HG03469 (cell line): ENCODE measurements around the gene POLR2B.
A peak's percentile ranks its signal among the peaks of the same experiment; 100 is the strongest.
"Not testable (repeated sequence)": the region's sequence is repeated elsewhere in the genome, so short reads cannot be mapped to it uniquely, and the experiment has no call there.

Experiments
- ATAC-seq: cut with Tn5 transposase; IDR thresholded peaks from one replicate; pipeline ENCODE4 v1.9.1; 2021; ENCODE audit warnings: mild to moderate bottlenecking, moderate library complexity, moderate number of reproducible peaks; ENCODE audit not compliant: unreplicated experiment

Gene POLR2B

DNA sequence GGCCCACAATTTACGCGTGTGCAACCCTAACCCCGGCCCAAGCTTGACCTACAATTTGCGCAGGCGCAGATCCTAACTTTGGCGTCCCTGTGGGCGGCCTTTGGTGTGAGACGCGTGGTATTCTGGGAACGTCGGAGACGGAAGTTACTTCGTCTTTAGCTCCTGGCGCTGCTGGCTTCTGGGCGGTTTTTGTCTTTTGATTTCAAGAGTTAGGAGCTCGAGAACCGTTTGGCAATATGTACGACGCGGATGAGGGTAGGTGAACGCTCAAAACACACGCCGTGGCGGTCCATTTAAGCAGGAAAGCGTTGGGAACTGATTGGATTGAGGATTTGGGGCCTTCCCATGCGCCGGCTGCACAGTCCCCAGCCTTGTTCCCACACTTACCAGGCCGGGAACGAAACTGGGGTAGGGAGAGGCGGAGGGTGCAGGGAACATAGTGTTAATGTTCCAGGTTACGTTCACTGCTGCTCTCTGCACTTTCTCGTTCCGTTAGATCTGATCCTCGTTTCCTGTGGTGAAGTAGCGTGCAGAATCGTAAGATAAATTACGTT lies at the start of gene POLR2B:
TSS of gene POLR2B (plus strand) at position 147 of the 554 bp plus-strand sequence. CDS start at position 237, 90 bp downstream.
- ATAC-seq = peak; percentile 32

DNA sequence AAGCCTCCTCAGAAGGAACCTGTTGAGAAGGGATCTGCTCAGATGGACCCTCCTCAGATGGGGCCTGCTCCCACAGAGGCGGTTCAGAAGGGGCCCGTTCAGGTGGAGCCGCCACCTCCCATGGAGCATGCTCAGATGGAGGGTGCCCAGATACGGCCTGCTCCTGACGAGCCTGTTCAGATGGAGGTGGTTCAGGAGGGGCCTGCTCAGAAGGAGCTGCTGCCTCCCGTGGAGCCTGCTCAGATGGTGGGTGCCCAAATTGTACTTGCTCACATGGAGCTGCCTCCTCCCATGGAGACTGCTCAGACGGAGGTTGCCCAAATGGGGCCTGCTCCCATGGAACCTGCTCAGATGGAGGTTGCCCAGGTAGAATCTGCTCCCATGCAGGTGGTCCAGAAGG lies 48.1 kb upstream of the POLR2B start:
- ATAC-seq = no peak

DNA sequence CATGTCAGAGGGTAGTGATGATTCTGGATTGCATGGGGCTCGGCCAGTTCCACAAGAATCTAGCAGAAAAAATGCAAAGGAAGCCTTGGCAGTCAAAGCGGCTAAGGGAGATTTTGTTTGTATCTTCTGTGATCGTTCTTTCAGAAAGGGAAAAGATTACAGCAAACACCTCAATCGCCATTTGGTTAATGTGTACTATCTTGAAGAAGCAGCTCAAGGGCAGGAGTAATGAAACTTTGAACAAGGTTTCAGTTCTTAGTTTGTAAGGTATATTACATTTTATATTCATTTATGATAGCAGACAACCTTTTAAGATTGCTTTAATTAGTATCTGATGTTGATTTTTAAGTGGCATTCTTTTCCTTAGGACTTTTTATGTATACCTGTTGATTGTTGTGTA lies 46.8 kb upstream of the POLR2B start:
- ATAC-seq = no peak

DNA sequence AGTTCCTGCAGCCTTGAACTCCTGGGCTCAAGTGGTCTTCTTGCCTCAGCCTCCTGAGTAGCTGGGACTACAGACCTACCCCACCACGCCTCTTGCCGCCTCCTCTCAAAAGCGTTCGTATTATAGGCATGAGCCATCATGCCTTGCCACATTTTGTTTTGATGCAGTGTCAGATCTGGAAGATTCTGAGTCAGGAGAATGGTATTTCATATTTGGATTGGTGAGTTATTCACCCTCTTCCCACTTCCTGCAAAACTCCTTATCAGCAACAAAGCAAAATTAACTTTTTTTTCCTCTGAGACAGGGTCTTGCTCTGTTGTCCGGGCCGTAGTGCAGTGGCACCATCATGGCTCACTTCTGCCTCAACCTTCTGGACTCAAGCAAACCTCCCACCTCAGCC lies 41.4 kb upstream of the POLR2B start:
- ATAC-seq = no peak

DNA sequence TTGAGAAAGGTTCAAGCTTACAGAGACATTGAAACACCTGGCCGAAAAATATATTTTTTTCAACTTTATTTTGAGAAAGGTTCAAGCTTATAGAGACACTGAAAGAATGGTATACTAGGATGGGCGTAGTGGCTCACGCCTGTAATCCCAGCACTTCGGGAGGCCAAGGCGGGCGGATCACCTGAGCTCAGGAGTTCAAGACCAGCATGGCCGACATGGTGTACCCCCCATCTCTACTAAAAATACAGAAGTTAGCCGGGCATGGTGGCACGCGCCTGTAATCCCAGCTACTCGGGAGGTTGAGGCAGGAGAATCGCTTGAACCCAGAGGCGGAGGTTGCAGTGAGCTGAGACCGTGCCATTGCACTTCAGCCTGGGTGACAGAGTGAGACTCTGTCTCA lies 38.9 kb upstream of the POLR2B start:
- not testable (repeated sequence) for ATAC-seq

DNA sequence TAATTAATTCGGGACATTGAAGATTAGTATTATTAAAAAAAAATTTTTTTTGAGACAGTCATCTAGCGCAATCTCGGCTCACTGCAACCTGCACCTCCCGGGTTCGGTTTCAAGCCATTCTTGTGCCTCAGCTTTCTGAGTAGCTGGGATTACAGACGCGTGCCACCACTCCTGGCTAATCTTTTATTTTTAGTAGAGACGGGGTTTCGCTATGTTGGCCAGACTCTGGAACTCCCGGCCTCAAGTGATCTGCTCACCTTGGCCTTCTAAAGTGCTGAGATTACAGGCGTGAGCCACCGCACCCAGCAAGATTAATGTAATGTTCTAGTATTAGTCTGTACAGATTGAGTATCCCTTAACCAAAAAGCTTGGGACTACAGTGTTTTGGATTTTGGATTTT lies 38.3 kb upstream of the POLR2B start:
- ATAC-seq = no peak

DNA sequence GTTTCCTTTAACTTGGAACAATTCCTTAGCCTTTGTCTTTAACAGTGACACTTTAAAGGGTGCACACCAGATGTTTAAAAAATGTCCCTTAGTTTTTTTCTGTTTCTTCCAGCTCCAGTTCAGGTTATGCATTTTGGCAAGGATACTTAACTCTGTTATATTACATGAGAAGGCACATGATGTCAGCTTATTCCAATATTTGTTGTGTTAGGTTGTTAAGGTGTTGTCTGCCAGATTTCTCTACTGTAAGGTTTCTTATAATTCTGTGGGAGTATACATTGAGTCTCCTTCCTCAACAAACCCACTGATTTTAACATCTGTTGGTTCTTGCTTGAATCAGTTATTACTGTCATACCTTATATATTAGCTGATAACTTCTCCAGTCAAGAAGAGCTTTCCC lies 37.7 kb upstream of the POLR2B start:
- no peak for ATAC-seq

DNA sequence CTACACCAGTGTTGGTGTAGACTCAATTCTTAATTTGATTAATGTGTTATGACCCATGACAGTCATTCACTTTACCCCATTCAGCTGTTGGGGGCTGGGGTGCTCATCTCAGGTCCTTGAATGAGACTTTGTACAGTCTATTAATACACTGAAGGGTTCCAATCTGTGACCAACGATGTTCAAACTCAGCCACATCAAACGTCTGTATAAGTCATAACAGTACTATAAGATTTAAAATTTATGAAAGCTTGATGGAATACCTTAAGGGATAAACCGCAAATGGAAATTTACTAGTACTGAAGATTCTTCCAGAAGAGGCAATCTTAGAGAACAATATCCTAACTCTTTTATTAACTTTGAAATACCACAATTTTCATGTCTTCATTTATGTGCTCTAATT lies 37.3 kb upstream of the POLR2B start:
- no peak for ATAC-seq

DNA sequence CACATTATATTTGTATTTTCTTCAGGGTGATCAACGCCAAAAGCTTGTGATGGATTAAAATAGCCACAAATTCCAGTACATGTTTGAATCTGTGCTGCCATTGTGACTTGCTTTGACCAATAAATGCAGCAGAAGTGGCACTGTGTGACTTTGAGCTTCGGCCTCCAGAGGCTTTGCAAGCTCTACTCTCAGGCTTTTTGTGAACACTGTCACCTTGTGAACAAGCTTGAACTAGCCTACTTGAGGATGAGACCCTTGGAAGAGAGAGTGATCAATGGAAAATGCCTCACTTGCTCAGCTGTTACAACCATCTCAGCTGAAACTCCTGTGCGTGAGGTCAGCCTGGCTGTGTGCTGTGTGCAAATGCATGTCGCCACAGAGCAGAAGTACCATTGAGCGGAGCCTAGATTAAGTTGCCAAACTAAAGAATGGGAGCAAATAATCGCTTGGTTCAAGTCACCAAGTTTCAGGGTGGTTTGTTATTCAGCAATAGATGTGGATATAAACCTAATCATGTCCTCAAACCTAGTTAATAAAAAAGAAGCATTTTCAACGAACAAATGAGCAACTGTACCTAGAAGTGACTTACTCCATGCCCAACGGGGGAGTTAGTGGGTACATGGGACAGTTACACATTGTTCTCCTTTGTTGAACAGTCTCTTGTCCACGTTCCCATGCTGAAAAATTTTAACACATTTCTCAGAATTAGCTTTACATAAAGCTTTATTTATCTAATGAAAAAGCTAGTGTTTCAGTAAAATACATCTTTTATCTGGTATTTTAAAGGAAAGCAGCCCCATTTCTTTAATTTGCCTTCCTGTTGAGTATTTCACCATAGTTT lies 24.8 kb upstream of the POLR2B start:
- no peak for ATAC-seq

DNA sequence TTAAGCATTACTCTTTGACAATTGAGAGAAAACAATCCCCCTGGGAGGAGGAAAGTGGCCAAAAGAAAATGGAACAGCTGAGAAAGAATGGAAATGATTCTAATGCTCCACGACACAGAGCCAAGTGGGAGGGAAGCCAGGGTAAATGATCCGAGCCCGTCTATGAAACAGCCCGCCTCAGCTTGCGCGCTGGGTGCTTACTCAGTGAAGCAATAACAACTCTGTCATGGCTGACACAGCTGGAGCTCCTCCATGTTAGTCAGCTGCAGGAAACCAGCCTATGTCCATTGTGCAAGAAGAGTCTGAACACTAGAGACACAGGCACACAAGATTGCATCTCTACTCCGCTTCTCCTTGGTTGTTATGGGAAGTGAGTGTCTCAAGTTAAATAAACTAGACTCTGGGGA lies 20.6 kb upstream of the POLR2B start:
- ATAC-seq = no peak

DNA sequence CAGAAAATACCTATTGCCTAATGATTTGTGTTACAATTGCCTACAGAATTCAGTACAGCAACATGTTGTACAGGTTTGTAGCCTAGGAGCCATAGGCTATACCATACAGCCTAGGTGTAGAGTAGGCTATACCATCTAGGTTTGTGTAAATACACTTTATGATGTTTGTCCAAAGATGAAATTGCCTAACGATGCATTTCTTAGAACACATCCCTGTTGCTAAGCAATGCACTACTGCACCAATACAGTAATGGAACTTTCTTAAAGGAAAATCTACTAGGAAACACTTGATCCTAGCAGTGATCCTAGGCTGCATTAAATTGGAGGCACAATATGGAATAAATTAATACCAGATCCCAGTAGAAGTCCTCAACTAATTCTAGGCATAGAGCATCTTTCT lies 19.6 kb upstream of the POLR2B start:
- no peak for ATAC-seq

DNA sequence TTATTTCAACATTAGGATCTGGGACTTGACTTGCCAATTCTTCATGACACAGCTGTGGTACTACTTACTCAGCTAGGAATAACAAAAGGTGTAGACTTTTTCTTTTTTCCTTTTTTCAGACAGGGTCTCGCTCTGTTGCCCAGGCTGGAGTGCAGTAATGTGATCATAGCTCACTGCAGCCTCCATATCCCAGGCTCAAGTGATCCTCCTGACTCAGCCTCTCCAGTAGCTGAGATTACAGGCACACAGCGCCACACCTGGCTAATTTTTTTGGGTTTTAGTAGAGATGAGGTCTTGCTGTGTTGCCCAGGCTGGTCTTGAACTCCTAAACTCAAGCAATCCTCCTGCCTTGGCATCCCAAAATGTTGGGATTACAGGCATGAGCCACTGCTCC lies 17.6 kb upstream of the POLR2B start:
- no peak for ATAC-seq

DNA sequence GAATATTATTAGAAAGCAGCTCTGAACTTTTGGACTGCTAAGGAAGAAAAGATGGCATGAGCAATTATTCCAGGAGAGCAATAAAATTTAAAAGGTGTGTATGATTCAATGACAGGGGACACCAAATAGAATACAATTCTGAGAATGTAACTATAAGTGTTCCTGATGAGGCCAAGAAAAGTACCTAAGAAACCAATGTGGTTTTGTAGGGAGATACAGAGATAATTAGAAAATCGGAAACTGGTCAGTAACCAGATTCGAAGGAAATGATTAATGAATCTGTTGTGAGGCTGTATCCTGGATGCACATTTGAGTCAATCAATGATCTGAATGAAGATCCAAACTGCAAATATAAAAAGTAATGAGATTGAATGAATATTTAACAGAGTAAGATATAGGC lies 7.3 kb upstream of the POLR2B start:
- no peak for ATAC-seq

DNA sequence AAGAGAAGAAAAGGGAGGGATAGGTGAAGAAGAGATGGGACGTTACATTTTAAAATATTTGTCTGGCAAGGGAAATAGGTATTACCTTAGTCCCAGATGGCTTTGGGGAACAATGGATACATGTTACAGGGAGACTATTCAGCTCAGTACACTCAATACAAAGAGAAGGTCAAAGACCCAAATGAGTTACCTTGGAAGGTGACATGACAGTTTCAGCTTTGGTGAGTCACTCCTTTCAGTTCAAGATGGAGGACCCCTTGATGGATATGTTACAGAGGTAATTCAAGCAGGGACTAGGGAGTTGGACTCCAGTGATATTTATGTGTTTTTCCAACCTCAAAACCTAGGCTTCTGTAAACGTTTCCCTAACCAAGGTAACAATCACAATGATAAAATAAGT lies 6.3 kb upstream of the POLR2B start:
- no peak for ATAC-seq

DNA sequence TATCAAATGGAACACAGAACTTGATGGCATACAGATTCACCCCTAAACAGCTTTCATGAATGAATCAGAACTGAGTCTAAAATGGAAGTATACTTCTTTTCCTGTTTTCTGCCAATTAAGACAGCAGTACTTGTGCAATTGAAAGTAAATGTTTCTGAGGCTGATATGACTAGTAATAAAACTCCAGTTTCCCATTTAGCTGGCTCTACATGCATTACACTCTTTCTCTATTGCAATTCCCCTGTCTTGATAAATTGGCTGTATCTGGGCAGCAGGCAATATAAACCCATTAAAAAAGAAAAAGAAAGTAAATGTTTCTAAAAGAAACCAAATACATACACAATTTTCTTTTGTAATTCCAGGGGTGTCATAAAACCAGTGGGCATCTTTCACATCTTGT lies 5.9 kb upstream of the POLR2B start:
- no peak for ATAC-seq

DNA sequence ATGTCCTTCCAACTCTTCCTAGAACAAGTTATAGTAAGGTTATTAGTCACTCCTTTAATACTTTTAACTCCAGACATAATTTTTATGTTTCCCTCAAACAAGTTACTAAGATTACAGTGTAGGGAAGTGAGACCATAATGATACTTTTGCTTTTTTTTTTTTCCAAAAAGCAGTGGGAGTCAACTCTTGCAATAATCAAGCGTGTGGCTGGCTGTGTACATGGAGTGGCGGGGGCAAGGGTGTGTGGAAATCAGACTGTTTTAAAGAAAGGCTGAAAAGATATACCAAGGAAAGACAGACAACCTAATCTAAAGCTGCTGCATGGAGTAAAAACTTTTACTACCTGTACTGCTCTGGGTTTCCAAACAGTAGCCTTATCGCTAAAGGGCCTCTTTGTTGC lies 5.4 kb upstream of the POLR2B start:
- ATAC-seq = no peak

DNA sequence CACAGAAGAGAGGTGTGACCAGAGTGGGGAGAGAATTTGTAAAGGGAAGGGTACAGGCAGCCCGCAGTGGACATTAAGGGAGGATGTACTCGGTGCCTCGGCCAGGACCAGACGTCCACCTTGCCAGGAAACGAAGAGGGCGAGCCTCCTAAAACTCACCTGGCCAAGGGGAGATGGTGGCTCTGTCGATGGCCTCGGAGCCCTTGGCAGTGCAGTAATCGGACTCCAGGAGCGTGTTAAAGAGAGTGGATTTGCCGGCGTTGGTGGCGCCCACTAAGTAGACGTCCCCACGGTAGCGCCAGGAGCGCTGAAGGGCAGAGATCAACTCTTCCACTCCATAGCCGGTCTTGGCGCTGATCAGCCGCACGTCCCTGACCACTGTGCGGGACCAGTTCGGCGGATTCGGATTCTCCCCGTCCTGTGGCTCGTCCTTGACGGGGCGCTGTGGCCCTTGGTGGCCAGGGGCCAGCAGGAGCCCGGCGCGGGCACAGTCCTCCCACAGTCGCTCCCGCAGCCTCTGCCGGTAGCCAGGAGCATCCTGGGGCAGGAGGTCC lies 2.3 kb upstream of the POLR2B start:
- ATAC-seq = no peak

DNA sequence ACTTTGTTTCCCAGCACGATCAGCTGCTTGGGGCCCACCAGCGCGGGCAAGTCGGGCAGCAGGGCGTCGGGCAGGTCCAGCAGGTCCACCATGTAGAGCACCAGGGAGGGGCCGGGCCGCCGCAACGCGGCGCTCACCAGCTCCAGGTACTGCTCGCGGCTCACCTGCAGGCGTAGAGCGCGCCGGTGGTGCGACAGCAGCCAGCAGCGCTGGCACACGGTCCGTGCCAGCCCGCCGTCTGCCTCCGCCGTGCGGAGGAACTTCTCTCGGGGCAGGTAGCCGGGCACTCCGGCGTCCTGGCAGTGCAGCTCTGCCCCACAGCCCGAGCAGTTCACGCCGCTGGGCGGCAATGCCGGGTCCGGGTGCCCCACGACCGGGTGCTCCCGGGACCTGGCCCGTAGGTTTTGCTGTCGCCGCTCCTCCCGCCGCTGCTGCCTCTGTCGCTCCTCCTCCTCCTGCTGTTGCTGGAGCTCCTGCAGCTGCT lies 1.8 kb upstream of the POLR2B start:
- peak; percentile 18 for ATAC-seq

DNA sequence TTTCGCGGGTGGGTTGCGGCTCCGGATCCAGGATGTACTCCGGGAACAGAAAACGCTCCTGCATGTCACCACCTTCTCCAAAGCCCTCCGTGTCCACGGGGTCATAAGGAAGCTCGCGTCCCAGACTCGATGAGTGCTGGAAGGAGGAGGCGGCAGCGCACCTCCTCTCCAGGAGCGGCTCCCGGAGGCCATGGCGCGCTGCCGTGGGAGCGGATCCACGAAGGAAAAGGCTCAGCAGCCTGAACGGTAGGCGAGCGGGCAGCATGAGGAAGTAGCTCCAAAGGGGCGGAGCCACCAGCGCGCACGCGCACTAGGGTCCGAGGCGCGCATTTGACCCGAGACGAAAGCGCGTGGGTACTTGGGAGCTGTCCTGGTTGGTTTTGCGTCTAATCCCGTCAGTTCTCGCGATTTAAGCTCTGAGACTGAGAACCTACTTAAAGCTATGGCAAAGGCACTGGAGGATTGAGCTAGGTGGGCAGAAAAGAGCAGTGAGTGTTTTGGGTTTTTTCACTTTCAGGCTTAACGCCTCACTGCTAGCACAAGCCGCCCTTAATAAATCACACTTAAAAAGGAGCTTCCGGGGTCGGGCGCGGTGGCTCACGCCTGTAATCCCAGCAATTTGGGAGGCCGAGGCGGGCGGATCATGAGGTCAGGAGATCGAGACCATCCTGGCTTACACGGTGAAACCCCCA lies 1.2 kb upstream of the POLR2B start, which contains the start of gene NOA1:
TSS of gene NOA1 (minus strand) at position 286 of the 692 bp plus-strand sequence. CDS start at position 265, 21 bp downstream.
- ATAC-seq = peak; percentile 78

DNA sequence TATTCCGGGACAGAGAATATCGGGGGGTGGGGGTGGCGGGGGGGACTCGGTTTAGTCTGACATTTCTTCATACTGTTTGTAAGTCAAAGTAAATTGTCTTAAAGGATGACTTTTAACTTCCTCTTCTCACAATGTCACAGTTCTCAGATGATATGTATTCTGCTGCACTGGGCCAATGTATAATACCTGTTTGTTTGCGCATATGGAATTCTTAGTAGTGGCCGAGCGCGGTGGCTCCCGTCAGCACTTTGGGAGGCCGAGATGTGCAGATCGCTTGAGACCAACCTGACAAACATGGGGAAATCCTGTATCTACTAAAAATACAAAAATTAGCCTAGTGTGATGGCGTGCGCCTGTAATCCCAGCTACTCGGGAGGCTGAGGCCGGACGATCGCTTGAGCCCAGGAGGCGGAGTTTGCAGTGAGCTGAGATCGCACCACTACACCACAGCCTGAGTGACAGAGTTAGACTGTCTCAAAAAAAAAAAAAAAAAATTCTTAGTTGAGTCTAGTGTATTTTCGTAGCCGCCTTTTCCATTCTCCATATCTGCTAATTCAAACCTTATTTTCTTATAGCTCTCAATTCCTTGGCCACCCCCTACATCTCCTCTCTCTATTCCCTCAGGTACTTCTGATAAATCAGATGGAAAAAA lies 851 bp downstream of the POLR2B start:
- ATAC-seq = no peak

DNA sequence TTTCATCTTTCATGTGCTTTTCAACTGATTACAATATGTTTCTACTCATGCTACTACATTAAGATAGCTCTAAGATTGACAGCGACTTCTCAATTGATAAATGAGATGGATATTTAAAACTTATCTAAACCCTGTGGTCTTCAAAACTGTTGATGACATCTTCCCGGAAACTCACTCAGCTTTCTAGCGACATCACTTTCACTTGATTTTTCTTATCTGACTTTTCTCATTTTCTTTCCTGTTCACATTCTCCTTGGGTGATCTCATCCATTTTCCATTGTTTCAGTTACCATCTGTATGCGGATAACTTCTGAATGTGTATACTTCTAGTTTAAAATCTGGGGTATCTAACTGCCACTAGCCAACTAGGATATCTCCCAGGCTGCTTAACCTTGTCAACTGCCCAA lies 3.1 kb downstream of the POLR2B start:
- ATAC-seq = no peak
